ENCODE measurements around the gene FEM1B. TPM values are rescaled to one million over a fixed set of nuclear protein-coding genes. Genes with fewer than 3 reads are reported as not detected.
A peak's percentile ranks its signal among the peaks of the same experiment; 100 is the strongest.

The FEM1B gene
- polyA plus RNA-seq, 2 of the 4 experiments (the other 2 are of a cell fraction) = 19.5 to 59.1 TPM

- H3K4me1 ChIP-seq = peaks cover 9% of the 10 kb centered on the region
Measured at GRCh38 chr15:68289057-68289456, 11.5 kb downstream of the FEM1B start.

GRCh38 chr15:68289621-68290352 is 12.2 kb downstream of the FEM1B start:
- Histone ChIP-seq H3K27ac (no peak overlapping the region), H3K4me1 (peaks cover 14% of the 10 kb centered on the region), H3K4me2 (no peak overlapping the region), H3K9me3 (peaks cover 3% of the 10 kb centered on the region; the same call in 1 of the 3 replicates), H3K4me3 (no peak overlapping the region)
- TF ChIP-seq ZFP36 (IDR thresholded peaks at IDR 0.05; ENCODE audit: borderline replicate concordance, partially characterized antibody) (no peak), MAFK (IDR thresholded peaks at IDR 0.05; ENCODE audit: partially characterized antibody) (peak; percentile 65), CEBPB (IDR thresholded peaks at IDR 0.05) (peak in 1 of 2 experiments; percentile 41; a peak in 1 of 4 replicates)
- ChIA-PET POLR2A (interaction anchor here (2.3 kb wide), 1 partner anchor 12 kb away, joined by 17 read pairs; the partner anchor contains the start of gene FEM1B), CTCF (interaction anchor here (0.9 to 10.2 kb wide), 7 partner anchors 12 to 586 kb away, joined by 3 to 107 read pairs (median 9); partner anchors contain the start of gene FEM1B)
- ATAC-seq = no peak
- WGBS (ENCODE audit: missing lambda C conversion rate) = 96% methylated on average over 14 of the region's 14 CpGs
- FAIRE-seq = no peak
- DNase-seq (ENCODE audit: low read depth in 1 of 2, low spot score in 1 of 2) = no peak

More at GRCh38 chr15:68289057-68289456, 11.5 kb downstream of the FEM1B start:
- no peak for DNase-seq (ENCODE audit: low read depth in 1 of 2, low spot score in 1 of 2)
- peaks cover 6% of the 10 kb centered on the region; the same call in 1 of the 3 replicates for H3K9me3 ChIP-seq
- FAIRE-seq = no peak
- CTCF ChIA-PET = interaction anchor here (0.6 to 10.2 kb wide), 8 partner anchors 9 to 587 kb away, joined by 3 to 107 read pairs (median 8); partner anchors contain the start of gene FEM1B
- no peak overlapping the region for H3K27ac ChIP-seq
- no peak overlapping the region for H3K4me3 ChIP-seq
- no peak for ATAC-seq
- WGBS (ENCODE audit: missing lambda C conversion rate) = 91% methylated on average over 2 of the region's 2 CpGs
- TF ChIP-seq MAFK (IDR thresholded peaks at IDR 0.05; ENCODE audit: partially characterized antibody) (no peak), JUNB (IDR thresholded peaks at IDR 0.05) (no peak), MYC (IDR thresholded peaks at IDR 0.05; ENCODE audit: borderline replicate concordance, low read length) (no peak), HDAC2 (IDR thresholded peaks at IDR 0.05) (no peak), HEYL (CRISPR knock-in tag; IDR thresholded peaks at IDR 0.05) (no peak), POLR2AphosphoS2 (conservative IDR thresholded peaks at IDR 0.05; ENCODE audit: low read length) (no peak), EHF (CRISPR knock-in tag; IDR thresholded peaks at IDR 0.05) (no peak), MAZ (IDR thresholded peaks at IDR 0.05; ENCODE audit: borderline replicate concordance, low read depth, low read length) (no peak)
- no peak overlapping the region for H3K4me2 ChIP-seq
- POLR2A ChIA-PET = interaction anchor here (2.3 kb wide), 1 partner anchor 12 kb away, joined by 17 read pairs; the partner anchor contains the start of gene FEM1B

- Histone ChIP-seq H3K9me3 (no peaks in the 10 kb centered on the region), H3K4me1 (peaks cover 11% of the 10 kb centered on the region; the same call in 2 of the 3 replicates), H3K27ac (no peak overlapping the region), H3K4me2 (no peak overlapping the region), H3K4me3 (no peak overlapping the region)
- WGBS (ENCODE audit: missing lambda C conversion rate) = 91% methylated on average over 8 of the region's 8 CpGs
- ATAC-seq (no peak), DNase-seq (ENCODE audit: low read depth in 1 of 2, low spot score in 1 of 2) (no peak), FAIRE-seq (no peak)
- ChIA-PET POLR2A (interaction anchor here (1.3 to 2.3 kb wide), 2 partner anchors 11 to 13 kb away, joined by 3 to 17 read pairs (median 11); partner anchors contain the start of gene FEM1B), CTCF (interaction anchor here (0.9 to 10.2 kb wide), 5 partner anchors 12 to 634 kb away, joined by 3 to 107 read pairs (median 9); no protein-coding TSS in a partner anchor)
- no peak for TF ChIP-seq FOSL2 (IDR thresholded peaks at IDR 0.05)
- no peak for TF ChIP-seq FOSL2 (CRISPR knock-in tag; IDR thresholded peaks at IDR 0.05)
- TF ChIP-seq EP300 (IDR thresholded peaks at IDR 0.05) = no peak
- no peak for TF ChIP-seq HEYL (CRISPR knock-in tag; IDR thresholded peaks at IDR 0.05)
- TF ChIP-seq EHF (CRISPR knock-in tag; IDR thresholded peaks at IDR 0.05) = no peak
- TF ChIP-seq NPAS2 (CRISPR knock-in tag; IDR thresholded peaks at IDR 0.05; ENCODE audit: borderline replicate concordance) = no peak
- no peak for TF ChIP-seq TP53 (CRISPR knock-in tag; IDR thresholded peaks at IDR 0.05)
- TF ChIP-seq HOXA7 (CRISPR knock-in tag; IDR thresholded peaks at IDR 0.05) = no peak
- TF ChIP-seq POLR2A (IDR thresholded peaks at IDR 0.05; ENCODE audit: low read length) = no peak
- no peak for TF ChIP-seq MAFK (IDR thresholded peaks at IDR 0.05; ENCODE audit: partially characterized antibody)
- TF ChIP-seq RCOR1 (IDR thresholded peaks at IDR 0.05; ENCODE audit: low read depth, low read length) = no peak
- TF ChIP-seq ZC3H11A (IDR thresholded peaks at IDR 0.05) = no peak
- TF ChIP-seq PBX3 (IDR thresholded peaks at IDR 0.05) = no peak
- no peak for TF ChIP-seq USF2 (IDR thresholded peaks at IDR 0.05)
- TF ChIP-seq HOXB5 (CRISPR knock-in tag; IDR thresholded peaks at IDR 0.05) = no peak
- no peak for TF ChIP-seq CEBPB (IDR thresholded peaks at IDR 0.05)
- TF ChIP-seq PHF8 (IDR thresholded peaks at IDR 0.05; ENCODE audit: borderline replicate concordance, low read depth) = no peak
- no peak for TF ChIP-seq JUNB (IDR thresholded peaks at IDR 0.05)
- no peak for TF ChIP-seq KDM1A (IDR thresholded peaks at IDR 0.05; ENCODE audit: low read depth)
- no peak for TF ChIP-seq ZSCAN20 (CRISPR knock-in tag; IDR thresholded peaks at IDR 0.05)
- no peak for TF ChIP-seq HDAC2 (IDR thresholded peaks at IDR 0.05)
Measured at GRCh38 chr15:68290715-68291114, 13.2 kb downstream of the FEM1B start.
